Sigmoid colon (tissue), 7 donors: ENCODE results near the gene ZNF883. TPM values are rescaled to one million over a fixed set of nuclear protein-coding genes. Genes with fewer than 3 reads are reported as not detected.
A peak's percentile ranks its signal among the peaks of the same experiment; 100 is the strongest.

ENCODE experiments used
- DNase-seq: peaks from one replicate; pipeline ENCODE4 v3.0.0-alpha.2; 2019
- H3K27ac ChIP-seq, 4 donors: fragments of 200-600 bp; sonication (generic); one replicate each; pipeline ENCODE4 v1.5.1; 2016 to 2019; ENCODE audit warnings: mild to moderate bottlenecking in 1 of 4
- H3K27me3 ChIP-seq, 3 donors: fragments of 200-600 bp; sonication (generic); one replicate each; pipeline ENCODE4 v1.5.1; 2019; ENCODE audit warnings: mild to moderate bottlenecking in 1 of 3
- H3K36me3 ChIP-seq, 4 donors: fragments of 200-600 bp; sonication (generic); one replicate each; pipeline ENCODE4 v1.5.1; 2016 to 2019
- H3K4me1 ChIP-seq, 4 donors: fragments of 200-600 bp; sonication (generic); one replicate each; pipeline ENCODE4 v1.5.1; 2017 to 2019
- H3K4me3 ChIP-seq, 4 donors: fragments of 200-600 bp; sonication (generic); one replicate each; pipeline ENCODE4 v1.5.1; 2017 to 2019; ENCODE audit warnings: mild to moderate bottlenecking in 2 of 4, moderate library complexity in 1 of 4
- H3K9me3 ChIP-seq, 4 donors: fragments of 200-600 bp in 3 of 4; sonication (generic) in 3 of 4; one replicate each; pipeline versions ENCODE4 v1.5.1 to v1.6.1; 2013 to 2019
- EP300 ChIP-seq, 4 donors: sonication (generic); formaldehyde crosslinking; IDR thresholded peaks; one replicate each; pipeline ENCODE4 v1.6.1; 2017; ENCODE audit warnings: antibody characterized with exemption in 4 of 4
- POLR2A ChIP-seq, 2 donors: fragments of 450-650 bp; IDR thresholded peaks; one replicate each; pipeline ENCODE4 v1.6.1; 2016; ENCODE audit warnings: antibody characterized with exemption in 2 of 2, mild to moderate bottlenecking in 2 of 2, moderate library complexity in 2 of 2
- POLR2AphosphoS5 ChIP-seq, 4 donors: sonication (generic); formaldehyde crosslinking; IDR thresholded peaks; one replicate each; pipeline ENCODE4 v1.6.1; 2017; ENCODE audit warnings: antibody characterized with exemption in 4 of 4
- WGBS, 2 donors: extraction: QIAGEN DNeasy Blood & Tissue Kit; methylation state at CpG; one replicate each; pipeline ENCODE4 v1.1.7; 2013; 5-methylcytosine and 5-hydroxymethylcytosine counted together
- intact Hi-C: fragments of 100-400 bp; cut with DNase I; formaldehyde crosslinking; loops from one replicate; pipeline ENCODE4 v1.15.1; 2023
- polyA plus RNA-seq, 3 donors: library from polyadenylated mRNA; stranded (reverse); fragments of 200-250 nt; gene quantifications; one replicate each; pipeline ENCODE4 v1.2.3, GENCODE V29; 2013
- total RNA-seq, 4 donors: library from RNA; depleted of rRNA; stranded (reverse); fragments of >200 nt; gene quantifications; one replicate each; pipeline ENCODE4 v1.1.0, GENCODE V29; 2016
- TF ChIP-seq, protein P1 (sequence below), 4 experiments: fragments of 450-650 bp in 3 of 4; fragments of 200-600 bp in 1 of 4; IDR thresholded peaks; one replicate each; pipeline ENCODE4 v1.5.1; 2016 to 2019; ENCODE audit warnings: antibody characterized with exemption in 4 of 4, mild to moderate bottlenecking in 3 of 4, moderate library complexity in 2 of 4
- donor health status: healthy with polysubstance abuse.
- donor health status: Bipolar disorder and iron deficiency.
- donor health status: healthy.

ZNF883 gene
- total and polyA plus RNA-seq, 7 donors: 0.54 to 3.0 (median 1.2) TPM; not detected in 1

DNA sequence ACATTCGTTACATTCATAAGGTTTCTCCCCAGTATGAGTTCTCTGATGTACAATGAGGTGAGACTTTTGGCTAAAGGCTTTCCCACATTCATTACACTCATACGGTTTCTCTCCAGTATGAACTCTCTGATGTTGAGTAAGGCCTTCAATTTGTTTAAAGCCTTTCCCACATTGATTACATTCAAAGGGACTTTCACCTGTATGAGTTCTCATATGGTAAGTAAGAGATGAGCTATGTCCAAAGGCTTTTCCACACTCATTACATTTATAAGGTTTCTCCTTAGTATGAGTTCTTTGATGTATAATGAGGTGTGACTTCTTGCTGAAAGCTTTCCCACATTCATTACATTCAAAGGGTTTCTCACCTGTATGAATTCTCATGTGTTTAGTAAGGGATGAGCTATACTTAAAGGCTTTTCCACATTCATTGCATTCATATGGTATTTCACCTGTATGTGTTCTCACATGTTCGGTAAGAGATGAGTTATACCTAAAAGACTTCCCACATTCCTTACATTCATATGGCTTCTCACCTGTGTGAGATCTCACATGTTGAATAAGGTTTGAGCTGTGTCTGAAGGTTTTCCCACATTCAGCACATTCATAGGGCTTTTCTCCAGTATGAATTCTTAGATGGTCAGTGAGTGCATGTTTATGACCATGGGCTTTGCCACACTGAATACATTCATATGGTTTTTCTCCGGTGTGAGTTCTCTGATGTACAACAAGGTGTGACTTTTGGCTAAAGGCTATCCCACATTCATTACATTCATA, 31.1 kb upstream of the ZNF883 start:
- H3K4me1 ChIP-seq: no peaks in the 10 kb centered on the region
- TF ChIP-seq EP300 (IDR thresholded peaks at IDR 0.05) (no peak), POLR2AphosphoS5 (IDR thresholded peaks at IDR 0.05) (no peak), POLR2A (IDR thresholded peaks at IDR 0.05) (no peak)
- TF ChIP-seq, protein P1, sequence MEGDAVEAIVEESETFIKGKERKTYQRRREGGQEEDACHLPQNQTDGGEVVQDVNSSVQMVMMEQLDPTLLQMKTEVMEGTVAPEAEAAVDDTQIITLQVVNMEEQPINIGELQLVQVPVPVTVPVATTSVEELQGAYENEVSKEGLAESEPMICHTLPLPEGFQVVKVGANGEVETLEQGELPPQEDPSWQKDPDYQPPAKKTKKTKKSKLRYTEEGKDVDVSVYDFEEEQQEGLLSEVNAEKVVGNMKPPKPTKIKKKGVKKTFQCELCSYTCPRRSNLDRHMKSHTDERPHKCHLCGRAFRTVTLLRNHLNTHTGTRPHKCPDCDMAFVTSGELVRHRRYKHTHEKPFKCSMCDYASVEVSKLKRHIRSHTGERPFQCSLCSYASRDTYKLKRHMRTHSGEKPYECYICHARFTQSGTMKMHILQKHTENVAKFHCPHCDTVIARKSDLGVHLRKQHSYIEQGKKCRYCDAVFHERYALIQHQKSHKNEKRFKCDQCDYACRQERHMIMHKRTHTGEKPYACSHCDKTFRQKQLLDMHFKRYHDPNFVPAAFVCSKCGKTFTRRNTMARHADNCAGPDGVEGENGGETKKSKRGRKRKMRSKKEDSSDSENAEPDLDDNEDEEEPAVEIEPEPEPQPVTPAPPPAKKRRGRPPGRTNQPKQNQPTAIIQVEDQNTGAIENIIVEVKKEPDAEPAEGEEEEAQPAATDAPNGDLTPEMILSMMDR (IDR thresholded peaks at IDR 0.05): no peak
- H3K4me3 ChIP-seq: no peak overlapping the region
- peaks cover 44 to 91% (median 64%) of the 10 kb centered on the region in 4 donors for H3K9me3 ChIP-seq
- 90 to 94% methylated on average over 4 of the region's 4 CpGs for WGBS, 2 donors
- no peak for DNase-seq
- intact Hi-C loops: loop anchor here (10.0 kb wide), 1 partner anchor 48 kb away; no protein-coding TSS in a partner anchor
- H3K27ac ChIP-seq: no peak overlapping the region
- H3K27me3 ChIP-seq: no peaks in the 10 kb centered on the region
- H3K36me3 ChIP-seq: peaks cover 37 to 60% (median 46%) of the 10 kb centered on the region in 4 donors

- no peak for DNase-seq
- Histone ChIP-seq H3K4me3 (no peak overlapping the region), H3K4me1 (no peaks in the 10 kb centered on the region), H3K27ac (no peak overlapping the region), H3K27me3 (no peaks in the 10 kb centered on the region), H3K36me3 (no peaks in the 10 kb centered on the region), H3K9me3 (peaks cover 0 to 51% (median 20%) of the 10 kb centered on the region in 4 donors)
- WGBS, 2 donors: 57 to 69% methylated on average over 1 of the region's 1 CpG
- intact Hi-C loops: no loop called here
- TF ChIP-seq POLR2AphosphoS5 (IDR thresholded peaks at IDR 0.05): no peak
These were observed 14.2 kb upstream of the ZNF883 start for GRCh38 chr9:113026200-113026599.

- no peak overlapping the region for H3K27ac ChIP-seq
- intact Hi-C loops: no loop called here
- no peak overlapping the region for H3K4me3 ChIP-seq
- no peaks in the 10 kb centered on the region for H3K36me3 ChIP-seq
- H3K9me3 ChIP-seq: peaks cover 0 to 33% (median 13%) of the 10 kb centered on the region in 4 donors
- 94 to 95% methylated on average over 3 of the region's 3 CpGs for WGBS, 2 donors
- no peaks in the 10 kb centered on the region for H3K27me3 ChIP-seq
- no peaks in the 10 kb centered on the region for H3K4me1 ChIP-seq
- no peak for DNase-seq
- no peak for TF ChIP-seq EP300 (IDR thresholded peaks at IDR 0.05)
- TF ChIP-seq, protein P1 (IDR thresholded peaks at IDR 0.05): no peak
- no peak for TF ChIP-seq POLR2A (IDR thresholded peaks at IDR 0.05)
- TF ChIP-seq POLR2AphosphoS5 (IDR thresholded peaks at IDR 0.05): no peak
These were observed 6.3 kb upstream of the ZNF883 start for GRCh38 chr9:113018247-113018646.

GRCh38 chr9:113012492-113012891, 500 bp upstream of the ZNF883 start:
- intact Hi-C loops: no loop called here
- H3K36me3 ChIP-seq: peaks cover 0 to 4% (median 0%) of the 10 kb centered on the region in 4 donors
- no peak overlapping the region for H3K27ac ChIP-seq
- H3K27me3 ChIP-seq: no peaks in the 10 kb centered on the region
- no peaks in the 10 kb centered on the region for H3K4me1 ChIP-seq
- WGBS, 2 donors: 37 to 42% methylated on average over 9 of the region's 9 CpGs
- TF ChIP-seq POLR2A (IDR thresholded peaks at IDR 0.05) (no peak), EP300 (IDR thresholded peaks at IDR 0.05) (no peak), POLR2AphosphoS5 (IDR thresholded peaks at IDR 0.05) (no peak)
- TF ChIP-seq, protein P1 (IDR thresholded peaks at IDR 0.05): no peak
- DNase-seq: no peak
- peak overlapping the region in 3 of 4 donors; percentile 24 to 37 (median 34) for H3K4me3 ChIP-seq
- H3K9me3 ChIP-seq: peaks cover 0 to 11% (median 5%) of the 10 kb centered on the region in 4 donors

DNA sequence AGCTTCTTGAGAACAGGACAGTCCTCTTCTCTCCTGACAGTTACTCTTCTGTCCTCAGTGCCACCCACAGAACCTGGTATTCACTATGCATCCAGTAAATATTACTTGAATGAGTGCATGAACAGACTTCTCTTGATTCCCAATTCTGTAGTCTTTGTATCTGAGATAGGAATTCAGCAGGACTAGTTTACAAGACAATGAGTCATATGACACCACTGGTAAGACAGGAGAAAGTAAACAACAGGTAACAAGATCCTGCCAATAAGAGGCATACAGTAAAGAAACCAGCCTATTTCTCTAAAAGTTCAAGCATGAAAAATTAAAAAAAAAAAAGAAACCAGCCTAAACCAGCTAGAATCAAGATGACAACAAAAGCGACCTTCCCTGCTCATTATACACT, 6.2 kb downstream of the ZNF883 start:
- 10 to 68% methylated on average over 1 of the region's 1 CpG for whole genome bisulfite sequencing, 2 donors
- H3K27ac ChIP-seq: no peak overlapping the region
- H3K36me3 ChIP-seq: peaks cover 0 to 15% (median 6%) of the 10 kb centered on the region in 4 donors
- no peak for TF ChIP-seq POLR2AphosphoS5 (IDR thresholded peaks at IDR 0.05)
- intact Hi-C loops: no loop called here
- H3K9me3 ChIP-seq: peaks cover 0 to 26% (median 5%) of the 10 kb centered on the region in 4 donors
- H3K4me3 ChIP-seq: no peak overlapping the region
- no peaks in the 10 kb centered on the region for H3K27me3 ChIP-seq
- DNase-seq: no peak
- no peaks in the 10 kb centered on the region for H3K4me1 ChIP-seq
